Subcutaneous abdominal adipose tissue (tissue), 5 donors: ENCODE measurements around the gene SLC16A3.

Experiments used
- H3K27ac ChIP-seq: one replicate; pipeline ENCODE4 v1.7.0; 2013; ENCODE audit warnings: low read depth, mild to moderate bottlenecking, inconsistent platforms, low read length, moderate library complexity
- H3K27me3 ChIP-seq, 5 donors: one replicate each; pipeline ENCODE4 v1.7.0; 2013; ENCODE audit warnings: low read length in 5 of 5, inconsistent platforms in 1 of 5; ENCODE audit not compliant: control insufficient read depth in 5 of 5, insufficient read depth in 4 of 5
- H3K36me3 ChIP-seq, 5 donors: one replicate each; pipeline ENCODE4 v1.7.0; 2013; ENCODE audit warnings: low read length in 5 of 5; ENCODE audit not compliant: control insufficient read depth in 5 of 5, insufficient read depth in 5 of 5
- H3K4me1 ChIP-seq, 5 donors: one replicate each; pipeline ENCODE4 v1.7.0; 2013; ENCODE audit warnings: low read length in 5 of 5, mild to moderate bottlenecking in 3 of 5, moderate library complexity in 1 of 5; ENCODE audit not compliant: control insufficient read depth in 5 of 5, insufficient read depth in 5 of 5
- H3K4me3 ChIP-seq, 5 donors: one replicate each; pipeline ENCODE4 v1.7.0; 2013; ENCODE audit warnings: low read length in 5 of 5, low read depth in 1 of 5
- H3K9ac ChIP-seq, 5 donors: one replicate each; pipeline ENCODE4 v1.7.0; 2013; ENCODE audit warnings: low read length in 5 of 5, mild to moderate bottlenecking in 4 of 5, moderate library complexity in 3 of 5
- H3K9me3 ChIP-seq, 5 donors: one replicate each; pipeline ENCODE4 v1.7.0; 2013; ENCODE audit warnings: low read length in 5 of 5; ENCODE audit not compliant: control insufficient read depth in 5 of 5
- donor health status: healthy.
- donor health status: healthy.
- donor health status: healthy.
- donor health status: healthy.
- donor health status: healthy.

The SLC16A3 gene

DNA sequence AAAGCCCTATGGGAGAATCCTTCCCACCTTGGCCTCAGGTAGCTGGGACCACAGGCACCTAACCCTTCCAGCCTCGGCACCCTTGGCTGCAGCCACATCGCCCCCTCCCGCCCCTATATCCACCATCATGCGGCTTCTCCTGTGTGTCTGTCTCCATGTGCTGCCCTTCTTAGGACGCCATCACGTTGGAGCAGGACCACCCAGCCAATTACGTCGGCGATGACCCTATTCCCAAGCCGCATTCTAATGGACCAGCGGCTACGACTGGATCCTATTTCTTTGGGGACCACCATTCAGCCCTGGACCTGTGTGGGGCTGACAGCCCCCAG is 12.9 kb upstream of the SLC16A3 start:
- no peak overlapping the region for H3K9ac ChIP-seq

GRCh38 chr17:82216301-82217119 is 12.3 kb upstream of the SLC16A3 start:
- no peak overlapping the region for H3K4me3 ChIP-seq
- H3K9ac ChIP-seq: peak overlapping the region in 1 of 5 donors; percentile 13
- no peaks in the 10 kb centered on the region for H3K9me3 ChIP-seq
- no peaks in the 10 kb centered on the region for H3K27me3 ChIP-seq
- H3K36me3 ChIP-seq: no peaks in the 10 kb centered on the region
- H3K4me1 ChIP-seq: peaks cover 6 to 57% (median 35%) of the 10 kb centered on the region in 5 donors
- H3K27ac ChIP-seq: peak overlapping the region; percentile 67

More for the DNA sequence above, 12.9 kb upstream of the SLC16A3 start:
- Histone ChIP-seq H3K27ac (no peak overlapping the region), H3K36me3 (no peaks in the 10 kb centered on the region), H3K4me3 (no peak overlapping the region), H3K9me3 (no peaks in the 10 kb centered on the region), H3K4me1 (peaks cover 6 to 59% (median 35%) of the 10 kb centered on the region in 5 donors), H3K27me3 (no peaks in the 10 kb centered on the region)

DNA sequence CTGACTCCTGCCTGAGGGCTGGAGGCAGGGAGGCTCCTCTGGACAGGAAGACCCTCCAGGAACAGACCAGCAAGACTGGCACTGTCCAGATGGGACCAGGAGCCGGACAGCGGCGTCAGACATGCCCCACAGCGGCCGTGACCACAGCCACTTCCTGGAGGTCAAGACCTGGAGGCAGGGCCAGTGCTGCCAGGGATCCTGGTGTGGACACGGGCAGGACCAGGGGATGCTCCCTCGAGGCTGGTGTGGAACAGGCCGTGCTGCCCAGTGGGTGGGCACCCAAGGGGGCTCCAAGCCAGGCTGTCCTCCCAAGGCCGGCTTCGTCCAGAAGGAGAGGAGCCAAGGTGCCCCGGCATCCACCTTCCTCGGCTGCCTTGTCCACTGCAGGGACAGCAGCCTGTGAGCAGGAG is 11.7 kb upstream of the SLC16A3 start:
- H3K27me3 ChIP-seq: no peaks in the 10 kb centered on the region
- peak overlapping the region in 2 of 5 donors; percentile 13 to 32 for H3K9ac ChIP-seq
- no peaks in the 10 kb centered on the region for H3K9me3 ChIP-seq
- H3K4me3 ChIP-seq: no peak overlapping the region
- H3K36me3 ChIP-seq: no peaks in the 10 kb centered on the region
- H3K4me1 ChIP-seq: peaks cover 6 to 51% (median 29%) of the 10 kb centered on the region in 5 donors
- H3K27ac ChIP-seq: peak overlapping the region; percentile 67

DNA sequence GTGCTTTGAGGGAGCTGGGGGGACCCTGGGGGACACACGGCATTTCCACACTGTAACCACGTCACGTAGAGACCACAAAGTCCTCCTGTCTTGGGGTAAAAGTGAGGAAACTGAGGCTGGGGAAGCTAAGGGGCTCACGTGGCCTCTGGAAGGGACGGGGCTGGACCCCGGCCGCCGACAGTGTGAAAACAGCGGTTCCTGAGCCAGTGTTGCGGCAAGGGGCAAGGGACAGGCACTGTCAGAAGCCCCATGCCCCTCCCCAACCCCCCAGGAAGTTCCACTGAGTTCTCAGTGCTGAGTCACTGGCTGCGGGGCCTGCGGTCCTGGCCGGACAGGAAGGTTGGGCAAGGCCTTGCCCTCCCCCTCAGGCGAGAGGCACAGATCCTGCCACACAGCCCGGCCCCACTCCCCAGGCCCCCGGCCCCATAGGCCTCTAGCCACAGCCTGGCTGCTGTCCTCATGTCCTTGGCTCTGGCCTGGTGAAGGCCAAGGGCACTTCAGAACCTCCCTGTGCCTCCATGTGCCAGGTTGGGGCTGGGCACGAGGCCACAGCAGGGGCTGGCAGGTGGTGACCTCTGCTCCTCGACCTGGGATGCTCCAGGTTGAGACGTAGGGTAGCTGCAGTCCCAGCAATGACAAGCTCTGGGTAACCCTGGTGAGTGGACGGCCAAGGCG is 11.2 kb upstream of the SLC16A3 start:
- H3K9ac ChIP-seq: peak overlapping the region in 2 of 5 donors; percentile 13 to 32
- no peak overlapping the region for H3K4me3 ChIP-seq
- peaks cover 6 to 50% (median 29%) of the 10 kb centered on the region in 5 donors for H3K4me1 ChIP-seq
- no peaks in the 10 kb centered on the region for H3K27me3 ChIP-seq
- peak overlapping the region; percentile 67 for H3K27ac ChIP-seq
- H3K9me3 ChIP-seq: no peaks in the 10 kb centered on the region
- H3K36me3 ChIP-seq: no peaks in the 10 kb centered on the region

DNA sequence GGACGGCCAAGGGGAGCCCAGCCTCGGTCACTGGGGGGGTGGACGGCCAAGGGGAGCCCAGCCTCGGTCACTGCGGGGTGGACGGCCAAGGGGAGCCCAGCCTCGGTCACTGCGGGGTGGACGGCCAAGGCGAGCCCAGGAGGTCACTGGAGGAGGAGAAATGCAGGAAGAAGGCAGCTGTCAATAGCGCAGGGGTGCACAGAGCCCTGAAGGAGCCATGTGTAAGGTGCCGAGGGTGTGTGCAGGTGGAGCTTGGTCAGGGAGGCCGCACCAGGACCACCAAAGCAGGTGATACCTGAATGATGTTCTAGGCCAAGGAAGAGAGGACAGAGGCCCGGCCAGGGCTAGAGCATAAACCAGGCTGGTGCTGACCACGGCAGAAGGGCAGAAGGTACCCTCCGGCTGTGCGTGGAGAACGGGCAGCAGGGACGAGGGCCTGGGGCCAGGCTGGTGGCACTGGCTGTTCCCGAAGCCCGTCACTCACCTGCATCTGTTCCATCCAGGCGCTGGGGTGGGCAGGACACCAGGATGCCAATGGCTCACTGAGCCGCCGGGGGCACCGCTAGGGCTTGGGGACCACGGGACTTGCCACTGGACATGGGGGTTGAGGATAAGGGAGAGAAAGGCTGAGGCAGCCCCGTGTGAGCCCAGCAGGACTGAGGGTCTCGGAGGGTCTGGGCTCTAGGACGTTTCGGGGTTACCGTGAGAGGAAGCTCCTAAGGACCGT is 10.3 kb upstream of the SLC16A3 start:
- Histone ChIP-seq H3K4me3 (no peak overlapping the region), H3K27ac (no peak overlapping the region), H3K9ac (peak overlapping the region in 1 of 5 donors; percentile 31), H3K9me3 (no peaks in the 10 kb centered on the region), H3K4me1 (peaks cover 3 to 44% (median 24%) of the 10 kb centered on the region in 5 donors), H3K36me3 (no peaks in the 10 kb centered on the region), H3K27me3 (no peaks in the 10 kb centered on the region)

DNA sequence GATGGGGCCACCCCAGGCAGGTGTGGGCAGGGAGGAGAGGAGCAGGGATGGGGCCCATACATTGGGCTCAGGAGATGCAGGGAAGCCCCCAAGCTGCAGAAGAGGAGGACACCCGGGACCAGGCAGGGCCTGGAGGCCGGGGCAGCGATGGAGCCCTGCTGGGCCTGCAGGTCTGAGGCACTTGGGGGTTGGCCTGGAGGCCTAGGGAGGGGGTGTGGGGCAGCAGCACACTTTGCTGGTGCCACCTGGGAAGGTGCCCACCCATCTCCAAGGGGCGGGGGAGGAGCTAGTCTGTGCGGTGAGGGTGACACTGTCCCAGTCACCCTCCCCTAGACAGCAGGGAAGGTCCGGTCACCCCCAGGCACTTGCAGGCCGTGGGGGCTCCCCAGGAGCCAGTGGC is 9.8 kb upstream of the SLC16A3 start:
- Histone ChIP-seq H3K36me3 (no peaks in the 10 kb centered on the region), H3K27ac (no peak overlapping the region), H3K9ac (no peak overlapping the region), H3K9me3 (no peaks in the 10 kb centered on the region), H3K4me1 (peaks cover 2 to 41% (median 23%) of the 10 kb centered on the region in 5 donors), H3K27me3 (no peaks in the 10 kb centered on the region), H3K4me3 (no peak overlapping the region)

- H3K27ac ChIP-seq: no peak overlapping the region
- H3K36me3 ChIP-seq: no peaks in the 10 kb centered on the region
- peaks cover 2 to 34% (median 23%) of the 10 kb centered on the region in 5 donors for H3K4me1 ChIP-seq
- no peaks in the 10 kb centered on the region for H3K27me3 ChIP-seq
- H3K9ac ChIP-seq: no peak overlapping the region
- no peak overlapping the region for H3K4me3 ChIP-seq
- no peaks in the 10 kb centered on the region for H3K9me3 ChIP-seq
Measured at GRCh38 chr17:82219753-82220709, 8.8 kb upstream of the SLC16A3 start.

DNA sequence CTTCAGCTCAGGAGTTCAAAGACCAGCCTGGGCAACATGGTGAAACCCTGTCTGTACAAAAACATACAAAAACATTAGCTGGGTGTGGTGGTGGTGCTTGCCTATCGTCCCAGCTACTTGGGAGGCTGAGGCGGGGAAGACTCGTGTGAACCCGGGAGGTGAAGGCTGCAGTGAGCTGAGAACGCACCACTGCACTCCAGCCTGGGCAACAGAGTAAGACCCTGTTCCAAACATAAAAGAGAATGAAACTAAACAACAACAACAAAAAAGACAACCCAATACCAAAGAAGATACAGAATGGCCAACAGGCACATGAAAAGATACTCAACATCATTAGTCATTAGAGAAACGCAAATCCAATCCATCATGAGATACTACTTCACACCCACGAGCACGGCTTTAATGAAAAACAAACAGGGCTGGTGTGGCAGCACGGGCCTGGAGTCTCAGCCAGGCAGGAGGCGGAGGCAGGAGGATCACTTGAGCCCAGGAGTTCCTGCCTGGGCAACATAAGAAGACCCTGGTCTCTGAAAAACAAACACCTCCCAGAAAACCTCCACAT is 7.4 kb upstream of the SLC16A3 start:
- no peaks in the 10 kb centered on the region for H3K9me3 ChIP-seq
- H3K4me1 ChIP-seq: peaks cover 0 to 30% (median 15%) of the 10 kb centered on the region in 5 donors
- H3K27me3 ChIP-seq: peaks cover 0 to 6% (median 0%) of the 10 kb centered on the region in 5 donors
- H3K9ac ChIP-seq: no peak overlapping the region
- H3K4me3 ChIP-seq: no peak overlapping the region
- no peaks in the 10 kb centered on the region for H3K36me3 ChIP-seq
- H3K27ac ChIP-seq: no peak overlapping the region

GRCh38 chr17:82222816-82223215 is 6.0 kb upstream of the SLC16A3 start:
- Histone ChIP-seq H3K9me3 (no peaks in the 10 kb centered on the region), H3K9ac (no peak overlapping the region), H3K4me1 (peaks cover 0 to 20% (median 4%) of the 10 kb centered on the region in 5 donors), H3K36me3 (no peaks in the 10 kb centered on the region), H3K4me3 (no peak overlapping the region), H3K27me3 (peaks cover 0 to 13% (median 0%) of the 10 kb centered on the region in 5 donors), H3K27ac (no peak overlapping the region)
